Measurements from ENCODE around the gene DCUN1D2.

- TF ChIP-seq CTCF (IDR thresholded peaks at IDR 0.05) (no peak), POLR2A (IDR thresholded peaks at IDR 0.05) (no peak), POLR2AphosphoS5 (IDR thresholded peaks at IDR 0.05) (no peak), EP300 (IDR thresholded peaks at IDR 0.05; ENCODE audit: low read depth) (no peak)
Measured at GRCh38 chr13:113412440-113412839, 78.1 kb downstream of the DCUN1D2 start.

Measured in transverse colon (tissue), 4 donors.